Measurements from ENCODE around the gene PDK3.

The PDK3 gene

GRCh38 chrX:24464836-24465531 is at the start of gene PDK3:
Gene PDK3 (plus strand): TSS chrX:24465286. CDS start chrX:24465456, 170 bp downstream.
- DNase-seq (ENCODE audit: low spot score) = peak; percentile 89
- Histone ChIP-seq H3K27ac (peak within 1 kb of the TSS; percentile 86 to 92), H3K4me3 (peak within 1 kb of the TSS; percentile 84)
- TF ChIP-seq, protein P1, sequence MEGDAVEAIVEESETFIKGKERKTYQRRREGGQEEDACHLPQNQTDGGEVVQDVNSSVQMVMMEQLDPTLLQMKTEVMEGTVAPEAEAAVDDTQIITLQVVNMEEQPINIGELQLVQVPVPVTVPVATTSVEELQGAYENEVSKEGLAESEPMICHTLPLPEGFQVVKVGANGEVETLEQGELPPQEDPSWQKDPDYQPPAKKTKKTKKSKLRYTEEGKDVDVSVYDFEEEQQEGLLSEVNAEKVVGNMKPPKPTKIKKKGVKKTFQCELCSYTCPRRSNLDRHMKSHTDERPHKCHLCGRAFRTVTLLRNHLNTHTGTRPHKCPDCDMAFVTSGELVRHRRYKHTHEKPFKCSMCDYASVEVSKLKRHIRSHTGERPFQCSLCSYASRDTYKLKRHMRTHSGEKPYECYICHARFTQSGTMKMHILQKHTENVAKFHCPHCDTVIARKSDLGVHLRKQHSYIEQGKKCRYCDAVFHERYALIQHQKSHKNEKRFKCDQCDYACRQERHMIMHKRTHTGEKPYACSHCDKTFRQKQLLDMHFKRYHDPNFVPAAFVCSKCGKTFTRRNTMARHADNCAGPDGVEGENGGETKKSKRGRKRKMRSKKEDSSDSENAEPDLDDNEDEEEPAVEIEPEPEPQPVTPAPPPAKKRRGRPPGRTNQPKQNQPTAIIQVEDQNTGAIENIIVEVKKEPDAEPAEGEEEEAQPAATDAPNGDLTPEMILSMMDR (IDR thresholded peaks at IDR 0.05) = no peak

DNA sequence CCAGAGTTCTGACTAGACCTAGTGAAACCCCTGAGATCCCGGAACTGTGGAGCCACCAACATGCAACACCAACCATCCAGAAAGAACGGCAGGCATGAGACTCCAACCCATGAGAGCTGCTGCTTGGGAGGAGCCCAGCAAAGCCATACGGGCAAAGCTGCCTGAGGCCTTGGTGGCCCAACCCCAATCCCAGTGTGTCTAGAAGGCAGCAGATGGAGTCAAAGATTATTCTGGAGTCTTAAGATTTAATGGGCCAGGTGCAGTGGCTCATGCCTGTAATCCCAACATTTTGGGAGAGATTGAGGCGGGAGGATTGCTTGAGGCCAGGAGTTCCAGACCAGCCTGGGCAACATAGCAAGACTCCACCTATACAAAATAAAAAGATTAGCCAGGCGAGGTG is 49.2 kb upstream of the PDK3 start:
- DNase-seq (ENCODE audit: low spot score) = no peak
- TF ChIP-seq, protein P1 (IDR thresholded peaks at IDR 0.05) = no peak
- Histone ChIP-seq H3K4me3 (no peak overlapping the region), H3K27ac (no peak overlapping the region)

GRCh38 chrX:24423960-24424359 is 41.1 kb upstream of the PDK3 start:
- TF ChIP-seq, protein P1 (IDR thresholded peaks at IDR 0.05) = no peak
- Histone ChIP-seq H3K4me3 (no peak overlapping the region), H3K27ac (peak overlapping the region; percentile 18 to 74)
- DNase-seq (ENCODE audit: low spot score) = no peak

DNA sequence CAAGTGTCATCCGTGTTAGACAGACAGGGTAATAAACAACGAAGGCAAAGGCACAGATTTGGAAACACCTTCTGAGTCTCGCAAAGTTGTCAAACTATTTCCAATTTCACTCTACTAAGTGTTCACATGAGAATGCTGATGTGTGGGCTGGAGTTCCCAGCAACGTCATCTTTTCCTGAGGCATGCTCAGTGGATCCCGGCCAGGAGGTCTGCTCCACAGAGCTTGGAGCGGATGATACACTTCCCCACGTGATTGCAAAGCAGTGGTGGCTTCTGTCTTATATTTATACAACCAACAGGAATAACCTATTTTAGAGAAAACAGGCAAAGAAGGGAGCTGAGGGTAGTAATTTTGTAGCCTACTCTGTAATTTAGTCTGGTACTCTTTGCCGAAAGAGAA is 40.1 kb upstream of the PDK3 start:
- DNase-seq (ENCODE audit: low spot score) = no peak
- peak overlapping the region; percentile 34 for H3K4me3 ChIP-seq
- peak overlapping the region; percentile 58 to 74 for H3K27ac ChIP-seq
- TF ChIP-seq, protein P1 (IDR thresholded peaks at IDR 0.05) = no peak

DNA sequence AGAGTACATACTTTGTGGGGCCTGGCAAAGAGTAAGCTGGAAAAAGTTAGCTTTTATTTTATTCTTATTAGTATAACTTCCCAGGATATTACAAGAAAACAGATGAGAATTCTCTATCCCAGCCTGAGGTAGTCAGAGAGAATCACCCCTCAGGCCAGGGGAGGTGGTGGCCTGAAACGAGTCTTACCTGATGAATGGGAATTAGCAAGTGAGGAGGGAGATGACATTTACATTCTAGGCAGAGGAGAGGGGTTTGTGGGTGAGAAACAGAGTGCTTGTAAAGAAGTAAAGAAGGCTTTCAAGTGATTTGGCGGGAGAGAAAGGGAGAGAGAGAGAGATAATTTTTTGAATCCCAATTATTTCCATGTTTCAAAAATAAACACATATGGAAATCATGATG is 39.3 kb upstream of the PDK3 start:
- H3K4me3 ChIP-seq = no peak overlapping the region
- DNase-seq (ENCODE audit: low spot score) = no peak
- peak overlapping the region in 1 of 2 donors; percentile 74 for H3K27ac ChIP-seq
- TF ChIP-seq, protein P1 (IDR thresholded peaks at IDR 0.05) = no peak

- TF ChIP-seq, protein P1 (IDR thresholded peaks at IDR 0.05) = no peak
- H3K4me3 ChIP-seq = no peak overlapping the region
- no peak for DNase-seq (ENCODE audit: low spot score)
- H3K27ac ChIP-seq = peak overlapping the region in 1 of 2 donors; percentile 58
These were observed 38.7 kb upstream of the PDK3 start for GRCh38 chrX:24426340-24426913.

All from coronary artery (tissue), 2 donors.